Effector memory CD8-positive, alpha-beta T cell (primary cell): ENCODE data around the gene WNT1.
A peak's percentile ranks its signal among the peaks of the same experiment; 100 is the strongest.

Source experiments
- ATAC-seq: fragments of 150-1000 bp; cut with Tn5 transposase; replicated peaks from 2 replicates; pipeline ENCODE4 v1.10.0; 2021; ENCODE audit warnings: mild to moderate bottlenecking, moderate library complexity
- DNase-seq, 3 experiments: peaks; one replicate each; pipeline ENCODE4 v3.0.0; 2021
- H3K27ac Mint-ChIP-seq, 2 donors: one replicate each; pipeline ENCODE4 v1.8.0; 2022; ENCODE audit warnings: mild to moderate bottlenecking in 2 of 2, mixed read lengths in 2 of 2, moderate library complexity in 2 of 2
- H3K27me3 Mint-ChIP-seq, 2 donors: one replicate each; pipeline ENCODE4 v1.8.0; 2022; ENCODE audit warnings: mixed read lengths in 2 of 2
- H3K36me3 Mint-ChIP-seq: one replicate; pipeline ENCODE4 v1.8.0; 2022; ENCODE audit warnings: mild to moderate bottlenecking, moderate library complexity, mixed read lengths; ENCODE audit not compliant: insufficient read depth
- H3K4me1 Mint-ChIP-seq, 2 donors: one replicate each; pipeline ENCODE4 v1.8.0; 2022; ENCODE audit warnings: low read depth in 2 of 2, mixed read lengths in 2 of 2
- H3K4me3 Mint-ChIP-seq, 2 donors: one replicate each; pipeline ENCODE4 v1.8.0; 2022; ENCODE audit warnings: mild to moderate bottlenecking in 2 of 2, mixed read lengths in 2 of 2, moderate library complexity in 2 of 2
- H3K9me3 Mint-ChIP-seq, 2 donors: one replicate each; pipeline ENCODE4 v1.8.0; 2022; ENCODE audit warnings: mixed read lengths in 2 of 2
- total RNA-seq, 9 experiments: gene quantifications; one replicate each; lab custom pipeline; 2026; lab: John Stamatoyannopoulos, UW

The WNT1 gene
- 0 to 6.1 (median 0.36) reads per million in 9 experiments for total RNA-seq

GRCh38 chr12:48978291-48978740 is at the start of gene WNT1:
Gene WNT1 (plus strand): TSS chr12:48978322. CDS start chr12:48978651, 329 bp downstream.
- peak within 1 kb of the TSS; percentile 86 to 91 for H3K4me3 Mint-ChIP-seq
- DNase-seq: peak in 1 of 3 experiments; percentile 19
- no peaks in the 10 kb centered on the region for H3K9me3 Mint-ChIP-seq
- peaks cover 45 to 47% of the 10 kb centered on the region in 2 donors for H3K4me1 Mint-ChIP-seq
- H3K27me3 Mint-ChIP-seq: peaks cover 5 to 10% of the 10 kb centered on the region in 2 donors
- ATAC-seq: peak; percentile 1
- peak within 1 kb of the TSS; percentile 85 to 94 for H3K27ac Mint-ChIP-seq
- H3K36me3 Mint-ChIP-seq: peaks cover 42% of the 10 kb centered on the region

- Mint-ChIP-seq H3K9me3 (no peaks in the 10 kb centered on the region), H3K4me3 (no peak overlapping the region), H3K4me1 (peaks cover 43 to 53% of the 10 kb centered on the region in 2 donors), H3K27me3 (no peaks in the 10 kb centered on the region), H3K27ac (no peak overlapping the region), H3K36me3 (peaks cover 26% of the 10 kb centered on the region)
- DNase-seq (no peak), ATAC-seq (no peak)
These were observed 48.6 kb upstream of the WNT1 start for GRCh38 chr12:48929551-48929950.

- ATAC-seq: no peak
- H3K27me3 Mint-ChIP-seq: no peaks in the 10 kb centered on the region
- peaks cover 48 to 56% of the 10 kb centered on the region in 2 donors for H3K4me1 Mint-ChIP-seq
- H3K36me3 Mint-ChIP-seq: peaks cover 22% of the 10 kb centered on the region
- peak overlapping the region in 1 of 2 donors; percentile 6 for H3K4me3 Mint-ChIP-seq
- no peak for DNase-seq
- H3K27ac Mint-ChIP-seq: peak overlapping the region in 1 of 2 donors; percentile 82
- no peaks in the 10 kb centered on the region for H3K9me3 Mint-ChIP-seq
These were observed 47.6 kb upstream of the WNT1 start for GRCh38 chr12:48930475-48930874.

- ATAC-seq (peak; percentile 34), DNase-seq (peak in 1 of 3 experiments; percentile 15)
- Mint-ChIP-seq H3K9me3 (no peaks in the 10 kb centered on the region), H3K4me3 (peak overlapping the region; percentile 66 to 85), H3K27ac (peak overlapping the region; percentile 96), H3K27me3 (no peaks in the 10 kb centered on the region), H3K36me3 (peaks cover 22% of the 10 kb centered on the region), H3K4me1 (peaks cover 51 to 54% of the 10 kb centered on the region in 2 donors)
These were observed 45.2 kb upstream of the WNT1 start for GRCh38 chr12:48932878-48933277.

- H3K4me3 Mint-ChIP-seq: peak overlapping the region; percentile 66 to 85
- peak; percentile 93 for ATAC-seq
These were observed 44.3 kb upstream of the WNT1 start for GRCh38 chr12:48933664-48934311.

GRCh38 chr12:48934312-48934706 is 43.8 kb upstream of the WNT1 start:
- no peak for ATAC-seq
- Mint-ChIP-seq H3K27ac (peak overlapping the region; percentile 96), H3K4me1 (peaks cover 51 to 54% of the 10 kb centered on the region in 2 donors)

More at GRCh38 chr12:48933664-48934311, 44.3 kb upstream of the WNT1 start:
- no peaks in the 10 kb centered on the region for H3K9me3 Mint-ChIP-seq
- DNase-seq: peak; percentile 51 to 55 (median 52)
- H3K36me3 Mint-ChIP-seq: peaks cover 25% of the 10 kb centered on the region
- H3K27me3 Mint-ChIP-seq: no peaks in the 10 kb centered on the region
- H3K27ac Mint-ChIP-seq: peak overlapping the region; percentile 96
- peaks cover 51 to 54% of the 10 kb centered on the region in 2 donors for H3K4me1 Mint-ChIP-seq

GRCh38 chr12:48936379-48936979 is 41.6 kb upstream of the WNT1 start:
- Mint-ChIP-seq H3K4me1 (peaks cover 39% of the 10 kb centered on the region in 2 donors), H3K27me3 (no peaks in the 10 kb centered on the region), H3K9me3 (no peaks in the 10 kb centered on the region), H3K27ac (peak overlapping the region; percentile 96), H3K4me3 (no peak overlapping the region), H3K36me3 (peaks cover 31% of the 10 kb centered on the region)
- ATAC-seq: peak; percentile 26
- peak; percentile 85 to 90 (median 88) for DNase-seq

More at GRCh38 chr12:48934312-48934706, 43.8 kb upstream of the WNT1 start:
- Mint-ChIP-seq H3K36me3 (peaks cover 30% of the 10 kb centered on the region), H3K9me3 (no peaks in the 10 kb centered on the region), H3K4me3 (peak overlapping the region; percentile 66 to 85), H3K27me3 (no peaks in the 10 kb centered on the region)
- DNase-seq: no peak

GRCh38 chr12:48937170-48937569 is 41.0 kb upstream of the WNT1 start:
- Mint-ChIP-seq H3K9me3 (no peaks in the 10 kb centered on the region), H3K4me3 (no peak overlapping the region), H3K27me3 (no peaks in the 10 kb centered on the region), H3K36me3 (peaks cover 35% of the 10 kb centered on the region), H3K27ac (peak overlapping the region; percentile 96), H3K4me1 (peaks cover 39% of the 10 kb centered on the region in 2 donors)
- ATAC-seq: no peak
- DNase-seq: no peak

- no peaks in the 10 kb centered on the region for H3K27me3 Mint-ChIP-seq
- DNase-seq: no peak
- H3K4me3 Mint-ChIP-seq: no peak overlapping the region
- H3K27ac Mint-ChIP-seq: no peak overlapping the region
- H3K9me3 Mint-ChIP-seq: no peaks in the 10 kb centered on the region
- ATAC-seq: no peak
- H3K4me1 Mint-ChIP-seq: peaks cover 27 to 33% of the 10 kb centered on the region in 2 donors
- peaks cover 31% of the 10 kb centered on the region for H3K36me3 Mint-ChIP-seq
These were observed 39.3 kb upstream of the WNT1 start for GRCh38 chr12:48938805-48939204.

- no peaks in the 10 kb centered on the region for H3K27me3 Mint-ChIP-seq
- ATAC-seq (no peak), DNase-seq (no peak)
- peaks cover 24% of the 10 kb centered on the region for H3K36me3 Mint-ChIP-seq
- no peak overlapping the region for H3K4me3 Mint-ChIP-seq
- peak overlapping the region in 1 of 2 donors; percentile 60 for H3K27ac Mint-ChIP-seq
- peaks cover 18 to 28% of the 10 kb centered on the region in 2 donors for H3K4me1 Mint-ChIP-seq
- H3K9me3 Mint-ChIP-seq: no peaks in the 10 kb centered on the region
These were observed 37.9 kb upstream of the WNT1 start for GRCh38 chr12:48940181-48940580.

- peaks cover 12 to 14% of the 10 kb centered on the region in 2 donors for H3K4me1 Mint-ChIP-seq
- no peaks in the 10 kb centered on the region for H3K27me3 Mint-ChIP-seq
- peaks cover 24% of the 10 kb centered on the region for H3K36me3 Mint-ChIP-seq
- ATAC-seq: no peak
- no peak overlapping the region for H3K4me3 Mint-ChIP-seq
- H3K27ac Mint-ChIP-seq: peak overlapping the region; percentile 12 to 44
- H3K9me3 Mint-ChIP-seq: no peaks in the 10 kb centered on the region
- DNase-seq: no peak
These were observed 34.9 kb upstream of the WNT1 start for GRCh38 chr12:48943221-48943620.

GRCh38 chr12:48946205-48946604 is 31.9 kb upstream of the WNT1 start:
- DNase-seq (no peak), ATAC-seq (no peak)
- peaks cover 19 to 20% of the 10 kb centered on the region in 2 donors for H3K4me1 Mint-ChIP-seq
- no peaks in the 10 kb centered on the region for H3K27me3 Mint-ChIP-seq
- peaks cover 14% of the 10 kb centered on the region for H3K36me3 Mint-ChIP-seq
- H3K9me3 Mint-ChIP-seq: no peaks in the 10 kb centered on the region
- peak overlapping the region in 1 of 2 donors; percentile 41 for H3K27ac Mint-ChIP-seq
- no peak overlapping the region for H3K4me3 Mint-ChIP-seq

GRCh38 chr12:48946943-48947342 is 31.2 kb upstream of the WNT1 start:
- no peak for ATAC-seq
- H3K4me1 Mint-ChIP-seq: peaks cover 19 to 20% of the 10 kb centered on the region in 2 donors
- peaks cover 9% of the 10 kb centered on the region for H3K36me3 Mint-ChIP-seq
- no peak overlapping the region for H3K4me3 Mint-ChIP-seq
- no peaks in the 10 kb centered on the region for H3K9me3 Mint-ChIP-seq
- H3K27me3 Mint-ChIP-seq: no peaks in the 10 kb centered on the region
- H3K27ac Mint-ChIP-seq: peak overlapping the region; percentile 27 to 41
- no peak for DNase-seq
